Measurements from ENCODE around the gene VMP1. TPM values are rescaled to one million over a fixed set of nuclear protein-coding genes. Genes with fewer than 3 reads are reported as not detected.

The VMP1 gene
- total RNA-seq, 1 donor from 2014 or later = 64.9 TPM

DNA sequence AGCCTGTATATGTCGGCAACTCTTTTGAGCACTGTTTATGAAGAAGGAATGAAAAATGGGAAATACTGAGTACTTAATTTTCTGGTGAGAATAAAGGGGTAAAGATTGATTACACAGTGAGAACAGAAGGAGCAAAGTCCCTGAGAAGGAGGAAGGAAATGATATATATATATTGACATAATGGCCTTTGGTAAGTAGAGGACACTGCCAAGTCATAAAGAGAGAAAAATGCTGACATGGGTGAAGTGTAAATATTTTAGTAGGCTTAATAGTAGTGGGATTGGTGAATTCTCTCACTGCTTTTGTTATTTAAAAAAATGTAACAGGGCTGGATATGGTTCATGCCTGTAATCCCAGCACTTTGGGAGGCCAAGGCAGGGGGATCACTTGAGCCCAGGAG, 16.2 kb downstream of the VMP1 start:
- DNase-seq (ENCODE audit: low spot score) = no peak
- H3K4me3 Mint-ChIP-seq (ENCODE audit: unreplicated experiment) = no peak overlapping the region

GRCh38 chr17:59725691-59726090, 18.2 kb downstream of the VMP1 start:
- no peaks in the 10 kb centered on the region for H3K36me3 Mint-ChIP-seq (ENCODE audit: low read depth, unreplicated experiment)

More for the DNA sequence above, 16.2 kb downstream of the VMP1 start:
- TF ChIP-seq, protein P1, sequence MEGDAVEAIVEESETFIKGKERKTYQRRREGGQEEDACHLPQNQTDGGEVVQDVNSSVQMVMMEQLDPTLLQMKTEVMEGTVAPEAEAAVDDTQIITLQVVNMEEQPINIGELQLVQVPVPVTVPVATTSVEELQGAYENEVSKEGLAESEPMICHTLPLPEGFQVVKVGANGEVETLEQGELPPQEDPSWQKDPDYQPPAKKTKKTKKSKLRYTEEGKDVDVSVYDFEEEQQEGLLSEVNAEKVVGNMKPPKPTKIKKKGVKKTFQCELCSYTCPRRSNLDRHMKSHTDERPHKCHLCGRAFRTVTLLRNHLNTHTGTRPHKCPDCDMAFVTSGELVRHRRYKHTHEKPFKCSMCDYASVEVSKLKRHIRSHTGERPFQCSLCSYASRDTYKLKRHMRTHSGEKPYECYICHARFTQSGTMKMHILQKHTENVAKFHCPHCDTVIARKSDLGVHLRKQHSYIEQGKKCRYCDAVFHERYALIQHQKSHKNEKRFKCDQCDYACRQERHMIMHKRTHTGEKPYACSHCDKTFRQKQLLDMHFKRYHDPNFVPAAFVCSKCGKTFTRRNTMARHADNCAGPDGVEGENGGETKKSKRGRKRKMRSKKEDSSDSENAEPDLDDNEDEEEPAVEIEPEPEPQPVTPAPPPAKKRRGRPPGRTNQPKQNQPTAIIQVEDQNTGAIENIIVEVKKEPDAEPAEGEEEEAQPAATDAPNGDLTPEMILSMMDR (IDR thresholded peaks at IDR 0.05; ENCODE audit: unreplicated experiment) = no peak
- Mint-ChIP-seq H3K9me3 (ENCODE audit: unreplicated experiment) (no peaks in the 10 kb centered on the region), H3K36me3 (ENCODE audit: low read depth, unreplicated experiment) (no peaks in the 10 kb centered on the region), H3K27me3 (ENCODE audit: unreplicated experiment) (no peaks in the 10 kb centered on the region), H3K4me1 (ENCODE audit: unreplicated experiment) (peaks cover 2% of the 10 kb centered on the region), H3K27ac (ENCODE audit: unreplicated experiment) (no peak overlapping the region)

DNA sequence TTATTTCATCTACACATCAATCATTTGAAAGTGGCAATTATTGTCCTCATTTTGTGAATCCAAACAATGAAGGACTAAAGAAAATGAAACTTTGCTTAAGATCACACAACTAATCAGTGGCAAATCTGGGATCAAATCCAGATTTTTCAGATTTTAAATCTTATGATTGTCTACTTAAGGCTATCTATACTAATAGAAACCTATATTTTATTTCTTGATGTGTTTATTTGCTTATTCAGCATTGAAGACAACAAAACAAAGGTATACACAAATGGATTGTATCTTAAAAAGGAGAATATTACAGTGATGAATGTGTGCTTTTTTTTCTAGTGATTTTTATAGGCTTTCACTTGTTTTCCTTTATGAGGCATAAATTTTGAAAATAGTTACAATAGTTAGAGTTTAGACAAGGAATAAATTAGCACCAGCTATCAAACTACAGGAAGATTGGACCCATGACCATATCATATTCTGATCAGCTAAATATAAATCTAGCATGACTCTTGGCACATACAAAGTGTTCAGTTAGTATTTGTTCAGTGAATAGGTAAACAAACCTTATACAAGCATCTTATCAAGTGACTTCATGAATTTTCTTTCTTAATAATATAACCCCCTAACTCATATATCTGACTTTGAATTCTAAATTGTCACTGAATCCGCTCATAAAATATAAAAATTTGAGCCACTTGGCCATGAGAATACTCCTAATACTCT, 20.5 kb downstream of the VMP1 start:
- no peaks in the 10 kb centered on the region for H3K27me3 Mint-ChIP-seq (ENCODE audit: unreplicated experiment)
- no peaks in the 10 kb centered on the region for H3K9me3 Mint-ChIP-seq (ENCODE audit: unreplicated experiment)
- DNase-seq (ENCODE audit: low spot score) = no peak
- H3K4me3 Mint-ChIP-seq (ENCODE audit: unreplicated experiment) = no peak overlapping the region
- H3K27ac Mint-ChIP-seq (ENCODE audit: unreplicated experiment) = no peak overlapping the region
- TF ChIP-seq, protein P1 (IDR thresholded peaks at IDR 0.05; ENCODE audit: unreplicated experiment) = no peak
- no peaks in the 10 kb centered on the region for H3K36me3 Mint-ChIP-seq (ENCODE audit: low read depth, unreplicated experiment)
- peaks cover 2% of the 10 kb centered on the region for H3K4me1 Mint-ChIP-seq (ENCODE audit: unreplicated experiment)

More at GRCh38 chr17:59725691-59726090, 18.2 kb downstream of the VMP1 start:
- no peak for DNase-seq (ENCODE audit: low spot score)
- H3K27ac Mint-ChIP-seq (ENCODE audit: unreplicated experiment) = no peak overlapping the region
- no peak overlapping the region for H3K4me3 Mint-ChIP-seq (ENCODE audit: unreplicated experiment)
- H3K9me3 Mint-ChIP-seq (ENCODE audit: unreplicated experiment) = no peaks in the 10 kb centered on the region
- no peaks in the 10 kb centered on the region for H3K27me3 Mint-ChIP-seq (ENCODE audit: unreplicated experiment)
- peaks cover 2% of the 10 kb centered on the region for H3K4me1 Mint-ChIP-seq (ENCODE audit: unreplicated experiment)
- TF ChIP-seq, protein P1 (IDR thresholded peaks at IDR 0.05; ENCODE audit: unreplicated experiment) = no peak

DNA sequence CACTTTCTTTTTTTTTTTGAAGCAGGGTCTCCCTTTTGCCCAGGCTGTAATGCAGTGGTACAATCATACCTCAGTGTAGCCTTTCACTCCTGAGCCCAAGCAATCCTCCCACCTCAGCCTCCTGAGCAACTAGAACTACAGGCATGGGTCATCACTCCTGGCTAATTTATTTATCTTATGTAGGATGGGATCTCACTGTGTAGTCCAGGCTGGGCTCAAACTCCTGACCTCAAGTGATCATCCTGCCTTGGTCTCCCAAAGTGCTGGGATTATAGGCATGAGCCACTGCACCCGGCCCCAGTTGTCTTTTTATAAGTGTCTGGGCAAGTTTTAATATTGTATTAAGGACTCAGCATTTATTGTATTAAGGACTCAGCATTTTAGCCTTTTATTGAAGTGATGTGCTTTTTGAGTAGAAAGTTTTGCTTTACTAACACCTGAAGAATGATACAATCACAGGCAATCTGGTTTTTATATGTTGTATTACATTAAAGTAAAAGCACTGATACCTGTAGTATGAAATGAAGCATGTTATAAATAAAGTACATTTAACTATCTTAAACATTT, 22.9 kb downstream of the VMP1 start:
- H3K27me3 Mint-ChIP-seq (ENCODE audit: unreplicated experiment) = no peaks in the 10 kb centered on the region
- DNase-seq (ENCODE audit: low spot score) = no peak
- peaks cover 2% of the 10 kb centered on the region for H3K4me1 Mint-ChIP-seq (ENCODE audit: unreplicated experiment)
- no peak overlapping the region for H3K27ac Mint-ChIP-seq (ENCODE audit: unreplicated experiment)
- H3K9me3 Mint-ChIP-seq (ENCODE audit: unreplicated experiment) = no peaks in the 10 kb centered on the region
- TF ChIP-seq, protein P1 (IDR thresholded peaks at IDR 0.05; ENCODE audit: unreplicated experiment) = no peak
- H3K36me3 Mint-ChIP-seq (ENCODE audit: low read depth, unreplicated experiment) = no peaks in the 10 kb centered on the region
- H3K4me3 Mint-ChIP-seq (ENCODE audit: unreplicated experiment) = no peak overlapping the region

GRCh38 chr17:59733697-59734096, 26.2 kb downstream of the VMP1 start:
- no peak for DNase-seq (ENCODE audit: low spot score)
- H3K27ac Mint-ChIP-seq (ENCODE audit: unreplicated experiment) = no peak overlapping the region
- H3K9me3 Mint-ChIP-seq (ENCODE audit: unreplicated experiment) = no peaks in the 10 kb centered on the region
- no peak overlapping the region for H3K4me3 Mint-ChIP-seq (ENCODE audit: unreplicated experiment)
- H3K36me3 Mint-ChIP-seq (ENCODE audit: low read depth, unreplicated experiment) = no peaks in the 10 kb centered on the region
- TF ChIP-seq, protein P1 (IDR thresholded peaks at IDR 0.05; ENCODE audit: unreplicated experiment) = no peak
- H3K4me1 Mint-ChIP-seq (ENCODE audit: unreplicated experiment) = no peaks in the 10 kb centered on the region
- no peaks in the 10 kb centered on the region for H3K27me3 Mint-ChIP-seq (ENCODE audit: unreplicated experiment)

Measured in endothelial cell (in vitro differentiated cells).